Measurements from ENCODE around the gene TLR3.
"Not testable (repeated sequence)": the region's sequence is repeated elsewhere in the genome, so short reads cannot be mapped to it uniquely, and the experiment has no call there.

Gene TLR3

GRCh38 chr4:186040316-186040715 lies 28.6 kb upstream of the TLR3 start:
- no peak for TF ChIP-seq CTCF (IDR thresholded peaks at IDR 0.05; ENCODE audit: low read depth, low read length, missing control alignments)
- H3K4me3 ChIP-seq (ENCODE audit: low read depth, low read length): no peak overlapping the region
- DNase-seq (ENCODE audit: low read depth): no peak
- in situ Hi-C loops (cut with HindIII; ENCODE audit: low sequenced_read_pairs): loop anchor here (25.0 kb wide), 1 partner anchor 853 kb away; no protein-coding TSS in a partner anchor

DNA sequence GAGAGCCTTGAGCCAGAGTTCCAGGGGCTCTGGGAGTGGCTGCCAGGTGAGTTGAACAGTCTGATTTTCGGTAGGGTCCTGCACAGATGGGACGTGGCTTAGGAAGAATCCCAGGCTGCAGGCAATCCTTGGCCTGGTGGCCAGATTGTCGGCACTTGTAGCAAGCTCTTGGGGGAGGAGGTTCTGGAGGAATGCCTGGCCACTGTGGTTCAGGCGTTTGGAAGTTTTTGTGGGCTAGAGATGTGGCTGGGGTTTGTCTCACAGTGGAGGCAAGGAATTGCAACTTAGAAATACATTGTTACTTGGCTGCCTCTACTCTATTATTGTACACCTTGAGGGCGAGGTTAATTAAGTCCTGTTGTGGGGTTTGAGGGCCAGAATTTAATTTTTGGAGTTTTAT lies 21.5 kb upstream of the TLR3 start:
- in situ Hi-C loops (cut with HindIII; ENCODE audit: low sequenced_read_pairs): loop anchor here (25.0 kb wide), 1 partner anchor 860 kb away; no protein-coding TSS in a partner anchor
- H3K4me3 ChIP-seq (ENCODE audit: low read depth, low read length): not testable (repeated sequence)
- DNase-seq (ENCODE audit: low read depth): peak; percentile 16

DNA sequence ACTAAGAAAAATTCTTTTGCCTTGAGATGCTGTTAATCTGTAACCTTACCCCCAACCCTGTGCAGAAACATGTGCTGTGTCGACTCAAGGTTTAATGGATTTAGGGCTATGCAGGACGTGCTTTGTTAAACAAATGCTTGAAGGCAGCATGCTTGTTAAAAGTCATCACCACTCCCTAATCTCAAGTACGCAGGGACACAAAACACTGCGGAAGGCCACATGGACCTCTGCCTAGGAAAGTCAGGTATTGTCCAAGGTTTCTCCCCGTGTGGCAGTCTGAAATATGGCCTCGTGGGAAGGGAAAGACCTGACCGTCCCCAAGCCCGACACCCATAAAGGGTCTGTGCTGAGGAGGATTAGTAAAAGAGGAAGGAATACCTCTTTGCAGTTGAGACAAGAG lies 18.8 kb upstream of the TLR3 start:
- H3K4me3 ChIP-seq (ENCODE audit: low read depth, low read length); DNase-seq (ENCODE audit: low read depth); in situ Hi-C loops (cut with HindIII; ENCODE audit: low sequenced_read_pairs): not testable (repeated sequence)

GRCh38 chr4:186051096-186051495 lies 17.9 kb upstream of the TLR3 start:
- in situ Hi-C loops (cut with HindIII; ENCODE audit: low sequenced_read_pairs): no loop called here
- no peak for TF ChIP-seq CTCF (IDR thresholded peaks at IDR 0.05; ENCODE audit: low read depth, low read length, missing control alignments)
- no peak for DNase-seq (ENCODE audit: low read depth)
- H3K4me3 ChIP-seq (ENCODE audit: low read depth, low read length): no peak overlapping the region

DNA sequence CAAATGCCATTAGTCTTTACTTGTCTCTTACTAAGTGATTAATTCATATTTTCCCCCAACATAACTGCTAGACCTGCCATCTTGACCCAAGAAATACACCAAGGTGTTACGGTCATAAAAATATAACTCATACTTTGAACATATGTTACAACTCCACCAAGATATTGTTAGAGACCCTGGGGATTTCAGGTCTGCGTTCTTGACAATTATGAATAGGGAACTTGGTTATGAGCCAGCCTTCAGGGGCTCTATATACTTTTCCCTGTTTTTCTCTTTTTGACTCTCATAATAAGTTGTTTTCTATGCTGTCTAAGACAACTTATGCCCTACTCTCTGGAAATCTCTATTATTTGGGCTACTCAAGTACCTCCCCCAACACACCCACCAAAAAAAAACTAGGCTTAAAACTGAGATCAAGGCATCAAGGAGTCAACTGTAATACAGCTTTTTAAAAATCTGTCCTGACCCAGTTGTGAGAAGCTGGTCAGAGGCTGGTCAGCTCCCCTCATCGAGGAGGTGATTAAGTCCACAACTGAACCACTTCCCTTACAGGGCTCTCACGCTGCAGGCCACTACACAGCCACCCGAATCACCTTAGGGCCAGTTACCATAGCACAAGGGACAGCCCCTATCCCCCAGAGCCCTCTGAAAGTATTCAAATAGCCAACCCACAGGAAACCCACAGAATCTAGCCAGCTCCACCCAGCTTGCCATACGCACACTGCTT lies 10.5 kb upstream of the TLR3 start:
- DNase-seq (ENCODE audit: low read depth): no peak
- no peak for TF ChIP-seq CTCF (IDR thresholded peaks at IDR 0.05; ENCODE audit: low read depth, low read length, missing control alignments)
- no peak overlapping the region for H3K4me3 ChIP-seq (ENCODE audit: low read depth, low read length)
- in situ Hi-C loops (cut with HindIII; ENCODE audit: low sequenced_read_pairs): no loop called here

GRCh38 chr4:186058980-186059316 lies 10.0 kb upstream of the TLR3 start:
- in situ Hi-C loops (cut with HindIII; ENCODE audit: low sequenced_read_pairs): no loop called here

GRCh38 chr4:186061921-186062320 lies 7.0 kb upstream of the TLR3 start:
- DNase-seq (ENCODE audit: low read depth): no peak
- TF ChIP-seq CTCF (IDR thresholded peaks at IDR 0.05; ENCODE audit: low read depth, low read length, missing control alignments): no peak
- in situ Hi-C loops (cut with HindIII; ENCODE audit: low sequenced_read_pairs): no loop called here
- no peak overlapping the region for H3K4me3 ChIP-seq (ENCODE audit: low read depth, low read length)

More at GRCh38 chr4:186058980-186059316, 10.0 kb upstream of the TLR3 start:
- no peak for DNase-seq (ENCODE audit: low read depth)
- H3K4me3 ChIP-seq (ENCODE audit: low read depth, low read length): no peak overlapping the region
- no peak for TF ChIP-seq CTCF (IDR thresholded peaks at IDR 0.05; ENCODE audit: low read depth, low read length, missing control alignments)

Measured in astrocyte of the cerebellum (primary cell).